ENCODE results near the gene EIF3I. TPM values are rescaled to one million over a fixed set of nuclear protein-coding genes. Genes with fewer than 3 reads are reported as not detected.

EIF3I gene
- total and polyA plus RNA-seq, 2 of the 13 experiments (the other 11 are each of a cell fraction or from before 2014, with no cell fraction given), result 210 to 223 TPM

DNA sequence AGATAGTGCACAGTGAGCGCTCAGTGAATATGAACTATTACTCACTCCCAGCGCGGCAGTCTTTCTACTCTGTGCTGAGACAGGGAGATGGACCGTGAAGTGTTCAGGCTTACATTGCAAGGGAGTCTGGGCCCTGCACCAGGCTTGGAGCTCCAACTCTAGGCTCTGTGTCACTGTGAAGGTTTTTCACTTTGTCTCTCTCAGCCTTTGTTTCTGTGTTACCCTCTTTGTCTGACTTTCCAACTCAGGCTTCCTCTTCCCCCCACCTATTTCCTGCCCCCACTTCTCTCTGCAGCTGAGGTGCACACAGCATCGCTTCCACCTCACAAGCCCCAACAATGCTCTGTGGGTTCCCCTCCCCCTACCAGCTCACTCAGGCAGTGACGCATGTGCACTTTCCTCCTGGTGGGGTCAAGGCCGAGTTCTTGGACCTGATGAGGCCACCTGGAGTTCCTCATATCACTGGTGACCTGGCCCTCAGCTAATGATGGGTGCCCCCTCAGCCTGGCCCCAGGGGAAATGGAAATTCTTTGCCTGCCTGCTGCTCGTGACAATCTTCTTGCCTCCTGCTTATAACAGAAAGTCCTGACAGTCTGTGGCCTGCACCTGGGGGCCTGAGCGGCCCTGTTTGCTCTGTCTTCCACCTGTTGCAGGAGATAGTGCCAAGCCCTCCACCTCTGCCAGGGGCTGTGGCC is 27.8 kb downstream of the EIF3I start (continued):
- TF ChIP-seq, protein P1, sequence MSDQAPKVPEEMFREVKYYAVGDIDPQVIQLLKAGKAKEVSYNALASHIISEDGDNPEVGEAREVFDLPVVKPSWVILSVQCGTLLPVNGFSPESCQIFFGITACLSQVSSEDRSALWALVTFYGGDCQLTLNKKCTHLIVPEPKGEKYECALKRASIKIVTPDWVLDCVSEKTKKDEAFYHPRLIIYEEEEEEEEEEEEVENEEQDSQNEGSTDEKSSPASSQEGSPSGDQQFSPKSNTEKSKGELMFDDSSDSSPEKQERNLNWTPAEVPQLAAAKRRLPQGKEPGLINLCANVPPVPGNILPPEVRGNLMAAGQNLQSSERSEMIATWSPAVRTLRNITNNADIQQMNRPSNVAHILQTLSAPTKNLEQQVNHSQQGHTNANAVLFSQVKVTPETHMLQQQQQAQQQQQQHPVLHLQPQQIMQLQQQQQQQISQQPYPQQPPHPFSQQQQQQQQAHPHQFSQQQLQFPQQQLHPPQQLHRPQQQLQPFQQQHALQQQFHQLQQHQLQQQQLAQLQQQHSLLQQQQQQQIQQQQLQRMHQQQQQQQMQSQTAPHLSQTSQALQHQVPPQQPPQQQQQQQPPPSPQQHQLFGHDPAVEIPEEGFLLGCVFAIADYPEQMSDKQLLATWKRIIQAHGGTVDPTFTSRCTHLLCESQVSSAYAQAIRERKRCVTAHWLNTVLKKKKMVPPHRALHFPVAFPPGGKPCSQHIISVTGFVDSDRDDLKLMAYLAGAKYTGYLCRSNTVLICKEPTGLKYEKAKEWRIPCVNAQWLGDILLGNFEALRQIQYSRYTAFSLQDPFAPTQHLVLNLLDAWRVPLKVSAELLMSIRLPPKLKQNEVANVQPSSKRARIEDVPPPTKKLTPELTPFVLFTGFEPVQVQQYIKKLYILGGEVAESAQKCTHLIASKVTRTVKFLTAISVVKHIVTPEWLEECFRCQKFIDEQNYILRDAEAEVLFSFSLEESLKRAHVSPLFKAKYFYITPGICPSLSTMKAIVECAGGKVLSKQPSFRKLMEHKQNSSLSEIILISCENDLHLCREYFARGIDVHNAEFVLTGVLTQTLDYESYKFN (CRISPR knock-in tag; conservative IDR thresholded peaks at IDR 0.05), result peak; percentile 99
- TF ChIP-seq ZNF430 (CRISPR knock-in tag; IDR thresholded peaks at IDR 0.05) (peak; percentile 51; the same call in 1 of the 2 replicates), ELF1 (CRISPR knock-in tag; IDR thresholded peaks at IDR 0.05) (peak; percentile 52), HNRNPK (IDR thresholded peaks at IDR 0.05; ENCODE audit: low read depth, low read length, poor library complexity, severe bottlenecking) (no peak), HDAC1 (CRISPR knock-in tag; IDR thresholded peaks at IDR 0.05) (peak; percentile 98), CCDC6 (CRISPR knock-in tag; IDR thresholded peaks at IDR 0.05) (0 out of 2 replicates have a peak, but pooled peaks have one; percentile 46), WIZ (CRISPR knock-in tag; IDR thresholded peaks at IDR 0.05) (peak; percentile 84; the same call in 1 of the 2 replicates), GLI4 (CRISPR knock-in tag; IDR thresholded peaks at IDR 0.05; ENCODE audit: borderline replicate concordance) (no peak), ZNF780A (CRISPR knock-in tag; IDR thresholded peaks at IDR 0.05) (no peak), KLF6 (CRISPR knock-in tag; IDR thresholded peaks at IDR 0.05) (no peak), ZSCAN31 (CRISPR knock-in tag; IDR thresholded peaks at IDR 0.05; ENCODE audit: low read depth) (no peak), ZMYM3 (CRISPR knock-in tag; IDR thresholded peaks at IDR 0.05) (peak; percentile 89)
- TF ChIP-seq, protein P2, sequence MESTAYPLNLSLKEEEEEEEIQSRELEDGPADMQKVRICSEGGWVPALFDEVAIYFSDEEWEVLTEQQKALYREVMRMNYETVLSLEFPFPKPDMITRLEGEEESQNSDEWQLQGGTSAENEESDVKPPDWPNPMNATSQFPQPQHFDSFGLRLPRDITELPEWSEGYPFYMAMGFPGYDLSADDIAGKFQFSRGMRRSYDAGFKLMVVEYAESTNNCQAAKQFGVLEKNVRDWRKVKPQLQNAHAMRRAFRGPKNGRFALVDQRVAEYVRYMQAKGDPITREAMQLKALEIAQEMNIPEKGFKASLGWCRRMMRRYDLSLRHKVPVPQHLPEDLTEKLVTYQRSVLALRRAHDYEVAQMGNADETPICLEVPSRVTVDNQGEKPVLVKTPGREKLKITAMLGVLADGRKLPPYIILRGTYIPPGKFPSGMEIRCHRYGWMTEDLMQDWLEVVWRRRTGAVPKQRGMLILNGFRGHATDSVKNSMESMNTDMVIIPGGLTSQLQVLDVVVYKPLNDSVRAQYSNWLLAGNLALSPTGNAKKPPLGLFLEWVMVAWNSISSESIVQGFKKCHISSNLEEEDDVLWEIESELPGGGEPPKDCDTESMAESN (CRISPR knock-in tag; conservative IDR thresholded peaks at IDR 0.05), result no peak
- TF ChIP-seq, protein P3, sequence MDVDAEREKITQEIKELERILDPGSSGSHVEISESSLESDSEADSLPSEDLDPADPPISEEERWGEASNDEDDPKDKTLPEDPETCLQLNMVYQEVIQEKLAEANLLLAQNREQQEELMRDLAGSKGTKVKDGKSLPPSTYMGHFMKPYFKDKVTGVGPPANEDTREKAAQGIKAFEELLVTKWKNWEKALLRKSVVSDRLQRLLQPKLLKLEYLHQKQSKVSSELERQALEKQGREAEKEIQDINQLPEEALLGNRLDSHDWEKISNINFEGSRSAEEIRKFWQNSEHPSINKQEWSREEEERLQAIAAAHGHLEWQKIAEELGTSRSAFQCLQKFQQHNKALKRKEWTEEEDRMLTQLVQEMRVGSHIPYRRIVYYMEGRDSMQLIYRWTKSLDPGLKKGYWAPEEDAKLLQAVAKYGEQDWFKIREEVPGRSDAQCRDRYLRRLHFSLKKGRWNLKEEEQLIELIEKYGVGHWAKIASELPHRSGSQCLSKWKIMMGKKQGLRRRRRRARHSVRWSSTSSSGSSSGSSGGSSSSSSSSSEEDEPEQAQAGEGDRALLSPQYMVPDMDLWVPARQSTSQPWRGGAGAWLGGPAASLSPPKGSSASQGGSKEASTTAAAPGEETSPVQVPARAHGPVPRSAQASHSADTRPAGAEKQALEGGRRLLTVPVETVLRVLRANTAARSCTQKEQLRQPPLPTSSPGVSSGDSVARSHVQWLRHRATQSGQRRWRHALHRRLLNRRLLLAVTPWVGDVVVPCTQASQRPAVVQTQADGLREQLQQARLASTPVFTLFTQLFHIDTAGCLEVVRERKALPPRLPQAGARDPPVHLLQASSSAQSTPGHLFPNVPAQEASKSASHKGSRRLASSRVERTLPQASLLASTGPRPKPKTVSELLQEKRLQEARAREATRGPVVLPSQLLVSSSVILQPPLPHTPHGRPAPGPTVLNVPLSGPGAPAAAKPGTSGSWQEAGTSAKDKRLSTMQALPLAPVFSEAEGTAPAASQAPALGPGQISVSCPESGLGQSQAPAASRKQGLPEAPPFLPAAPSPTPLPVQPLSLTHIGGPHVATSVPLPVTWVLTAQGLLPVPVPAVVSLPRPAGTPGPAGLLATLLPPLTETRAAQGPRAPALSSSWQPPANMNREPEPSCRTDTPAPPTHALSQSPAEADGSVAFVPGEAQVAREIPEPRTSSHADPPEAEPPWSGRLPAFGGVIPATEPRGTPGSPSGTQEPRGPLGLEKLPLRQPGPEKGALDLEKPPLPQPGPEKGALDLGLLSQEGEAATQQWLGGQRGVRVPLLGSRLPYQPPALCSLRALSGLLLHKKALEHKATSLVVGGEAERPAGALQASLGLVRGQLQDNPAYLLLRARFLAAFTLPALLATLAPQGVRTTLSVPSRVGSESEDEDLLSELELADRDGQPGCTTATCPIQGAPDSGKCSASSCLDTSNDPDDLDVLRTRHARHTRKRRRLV (CRISPR knock-in tag; IDR thresholded peaks at IDR 0.05), result no peak
- TF ChIP-seq, protein P4, sequence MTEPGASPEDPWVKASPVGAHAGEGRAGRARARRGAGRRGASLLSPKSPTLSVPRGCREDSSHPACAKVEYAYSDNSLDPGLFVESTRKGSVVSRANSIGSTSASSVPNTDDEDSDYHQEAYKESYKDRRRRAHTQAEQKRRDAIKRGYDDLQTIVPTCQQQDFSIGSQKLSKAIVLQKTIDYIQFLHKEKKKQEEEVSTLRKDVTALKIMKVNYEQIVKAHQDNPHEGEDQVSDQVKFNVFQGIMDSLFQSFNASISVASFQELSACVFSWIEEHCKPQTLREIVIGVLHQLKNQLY (CRISPR knock-in tag; IDR thresholded peaks at IDR 0.05), result peak; percentile 49; the same call in 1 of the 2 replicates

All from HepG2 (cell line).